Upper lobe of left lung (tissue), 6 donors: Measurements from ENCODE around the gene KLHL34. TPM values are rescaled to one million over a fixed set of nuclear protein-coding genes. Genes with fewer than 3 reads are reported as not detected.

ENCODE experiments used
- ATAC-seq, 2 donors: fragments of 200-7000 bp; cut with Tn5 transposase; one replicate each; pipeline ENCODE4 v1.9.1; 2022; ENCODE audit warnings: mild to moderate bottlenecking in 2 of 2, moderate library complexity in 2 of 2; ENCODE audit not compliant: low FRiP score in 2 of 2
- DNase-seq, 2 donors: peaks; one replicate each; pipeline ENCODE4 v3.0.0-alpha.2; 2019 to 2020
- H3K27ac ChIP-seq, 4 donors: fragments of 200-600 bp; sonication (generic); one replicate each; pipeline ENCODE4 v1.5.1; 2016 to 2019
- H3K27me3 ChIP-seq, 4 donors: fragments of 200-600 bp; sonication (generic); one replicate each; pipeline ENCODE4 v1.5.1; 2017 to 2019
- H3K36me3 ChIP-seq, 4 donors: fragments of 200-600 bp; sonication (generic); one replicate each; pipeline ENCODE4 v1.5.1; 2016 to 2019
- H3K4me1 ChIP-seq, 4 donors: fragments of 200-600 bp; sonication (generic); one replicate each; pipeline ENCODE4 v1.5.1; 2018 to 2019
- H3K4me3 ChIP-seq, 4 donors: fragments of 200-600 bp; sonication (generic); one replicate each; pipeline ENCODE4 v1.5.1; 2017 to 2019; ENCODE audit warnings: mild to moderate bottlenecking in 2 of 4, moderate library complexity in 1 of 4
- H3K9me3 ChIP-seq, 4 donors: fragments of 200-600 bp; sonication (generic); one replicate each; pipeline ENCODE4 v1.5.1; 2018 to 2019
- EP300 ChIP-seq, 4 donors: sonication (generic); formaldehyde crosslinking; IDR thresholded peaks; one replicate each; pipeline ENCODE4 v1.5.1; 2017; ENCODE audit warnings: antibody characterized with exemption in 4 of 4, control low read depth in 2 of 4
- POLR2A ChIP-seq, 4 donors: fragments of 450-650 bp; IDR thresholded peaks; one replicate each; pipeline ENCODE4 v1.5.1; 2016 to 2017; ENCODE audit warnings: antibody characterized with exemption in 4 of 4, mild to moderate bottlenecking in 2 of 4
- POLR2AphosphoS5 ChIP-seq, 2 donors: sonication (generic); formaldehyde crosslinking; IDR thresholded peaks; one replicate each; pipeline ENCODE4 v1.5.1; 2017; ENCODE audit warnings: antibody characterized with exemption in 2 of 2
- WGBS, 2 donors: methylation state at CpG; one replicate each; pipeline ENCODE4 v1.1.5; 2017 to 2018; 5-methylcytosine and 5-hydroxymethylcytosine counted together
- total RNA-seq, 6 donors: library from RNA; depleted of rRNA in 4 of 6; stranded (reverse); fragments of >200 nt in 4 of 6; gene quantifications; one replicate each; pipeline versions ENCODE4 v1.1.0 to v1.2.1, GENCODE V29; 2016 to 2021
- TF ChIP-seq, protein P1 (sequence below), 6 experiments: fragments of 450-650 bp in 4 of 6; fragments of 200-600 bp in 2 of 6; sonication (generic) in 2 of 6; IDR thresholded peaks; one replicate each; pipeline ENCODE4 v1.5.1; 2016 to 2019; ENCODE audit warnings: antibody characterized with exemption in 6 of 6
- donor health status: DM: no; HTN: no; CAD: no; lungs with moderate emphysema.
- donor health status: DM: no; HTN: yes; CAD: no; lungs with severe emphysema.

KLHL34 gene
- total RNA-seq, 6 donors from 2014 or later, result not detected

DNA sequence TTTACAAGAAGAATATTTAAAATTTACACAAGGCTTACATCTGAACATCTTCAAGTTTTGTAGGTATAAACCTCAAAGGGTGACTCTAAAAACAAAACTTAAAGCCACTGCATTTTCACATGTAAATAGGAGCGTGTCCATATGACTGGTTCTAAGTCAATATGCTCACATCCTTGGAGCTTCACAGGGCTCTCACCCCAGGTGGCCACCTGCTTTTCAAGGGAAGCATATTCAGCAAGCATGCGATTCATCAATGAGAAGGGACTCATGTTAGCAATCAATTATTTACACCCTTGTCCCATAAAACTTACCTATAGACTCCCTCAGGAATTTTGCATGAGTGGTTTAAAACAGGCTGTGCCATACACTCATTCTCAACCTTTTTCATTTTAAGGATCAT is 17.8 kb upstream of the KLHL34 start:
- no peak for DNase-seq
- TF ChIP-seq POLR2A (IDR thresholded peaks at IDR 0.05) (no peak), EP300 (IDR thresholded peaks at IDR 0.05) (no peak), POLR2AphosphoS5 (IDR thresholded peaks at IDR 0.05) (no peak)
- TF ChIP-seq, protein P1, sequence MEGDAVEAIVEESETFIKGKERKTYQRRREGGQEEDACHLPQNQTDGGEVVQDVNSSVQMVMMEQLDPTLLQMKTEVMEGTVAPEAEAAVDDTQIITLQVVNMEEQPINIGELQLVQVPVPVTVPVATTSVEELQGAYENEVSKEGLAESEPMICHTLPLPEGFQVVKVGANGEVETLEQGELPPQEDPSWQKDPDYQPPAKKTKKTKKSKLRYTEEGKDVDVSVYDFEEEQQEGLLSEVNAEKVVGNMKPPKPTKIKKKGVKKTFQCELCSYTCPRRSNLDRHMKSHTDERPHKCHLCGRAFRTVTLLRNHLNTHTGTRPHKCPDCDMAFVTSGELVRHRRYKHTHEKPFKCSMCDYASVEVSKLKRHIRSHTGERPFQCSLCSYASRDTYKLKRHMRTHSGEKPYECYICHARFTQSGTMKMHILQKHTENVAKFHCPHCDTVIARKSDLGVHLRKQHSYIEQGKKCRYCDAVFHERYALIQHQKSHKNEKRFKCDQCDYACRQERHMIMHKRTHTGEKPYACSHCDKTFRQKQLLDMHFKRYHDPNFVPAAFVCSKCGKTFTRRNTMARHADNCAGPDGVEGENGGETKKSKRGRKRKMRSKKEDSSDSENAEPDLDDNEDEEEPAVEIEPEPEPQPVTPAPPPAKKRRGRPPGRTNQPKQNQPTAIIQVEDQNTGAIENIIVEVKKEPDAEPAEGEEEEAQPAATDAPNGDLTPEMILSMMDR (IDR thresholded peaks at IDR 0.05), result no peak
- H3K9me3 ChIP-seq, result no peaks in the 10 kb centered on the region
- no peaks in the 10 kb centered on the region for H3K27me3 ChIP-seq
- H3K4me1 ChIP-seq, result no peaks in the 10 kb centered on the region
- 49 to 51% methylated on average over 2 of the region's 2 CpGs for WGBS, 2 donors
- H3K4me3 ChIP-seq, result no peak overlapping the region
- no peak for ATAC-seq
- no peak overlapping the region for H3K27ac ChIP-seq
- no peaks in the 10 kb centered on the region for H3K36me3 ChIP-seq

DNA sequence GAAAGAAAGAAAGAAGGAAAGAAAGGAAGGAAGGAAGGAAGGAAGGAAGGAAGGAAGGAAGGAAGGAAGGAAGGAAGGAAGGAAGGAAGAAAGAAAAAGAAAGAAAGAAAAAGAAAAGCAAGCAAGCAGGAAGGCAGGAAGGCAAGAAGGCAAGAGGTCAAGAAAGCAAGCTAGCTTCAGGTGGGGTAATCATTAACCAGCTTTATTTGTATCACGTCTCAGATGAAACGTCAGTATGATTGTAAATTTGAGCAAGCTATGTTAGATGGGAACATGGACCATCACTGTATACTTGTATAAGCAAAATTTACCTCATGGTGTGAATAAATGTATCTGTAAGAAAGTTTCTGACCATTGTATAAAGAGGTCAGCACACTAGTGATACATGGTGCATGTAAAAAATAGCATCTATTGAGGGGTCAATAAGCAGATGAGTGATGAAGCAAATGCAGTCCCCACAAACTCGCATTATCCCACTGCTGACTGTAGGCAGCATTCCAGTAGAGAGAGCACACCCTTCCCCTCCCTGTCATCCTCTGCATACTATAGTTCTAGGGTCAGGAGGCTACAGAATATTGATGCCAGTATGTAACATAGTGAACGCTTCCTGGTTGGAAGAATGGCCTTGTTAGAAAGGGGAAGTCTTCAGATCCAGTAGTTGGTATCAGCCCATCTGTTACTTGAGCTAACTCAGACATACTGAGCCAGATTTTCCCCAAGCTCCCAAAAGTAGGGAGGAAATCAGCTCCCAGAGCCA is 16.5 kb upstream of the KLHL34 start:
- Histone ChIP-seq H3K4me1 (no peaks in the 10 kb centered on the region), H3K9me3 (no peaks in the 10 kb centered on the region), H3K27ac (no peak overlapping the region), H3K27me3 (no peaks in the 10 kb centered on the region), H3K36me3 (no peaks in the 10 kb centered on the region), H3K4me3 (no peak overlapping the region)
- no peak for ATAC-seq
- TF ChIP-seq EP300 (IDR thresholded peaks at IDR 0.05) (no peak), POLR2A (IDR thresholded peaks at IDR 0.05) (no peak), POLR2AphosphoS5 (IDR thresholded peaks at IDR 0.05) (no peak)
- TF ChIP-seq, protein P1 (IDR thresholded peaks at IDR 0.05), result no peak
- 62 to 81% methylated on average over 4 of the region's 4 CpGs for WGBS, 2 donors
- no peak for DNase-seq

DNA sequence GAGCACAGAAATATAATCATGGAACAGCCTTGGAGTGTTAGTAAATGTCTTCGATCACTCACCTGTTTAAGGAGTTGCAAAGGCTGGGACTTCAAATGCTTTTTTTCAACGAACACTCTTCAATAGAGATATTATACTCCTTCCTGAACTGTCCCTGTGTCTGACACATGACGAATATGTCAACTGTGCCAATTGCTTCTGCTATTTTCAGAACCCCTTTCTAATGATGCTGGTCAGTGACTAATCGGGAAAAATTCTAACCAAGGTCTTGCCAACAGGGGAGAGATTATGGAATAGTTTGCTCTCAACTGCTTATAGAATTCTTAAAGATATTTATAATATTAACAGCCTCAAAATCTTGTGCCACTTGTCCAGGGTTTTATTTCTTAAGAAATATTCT is 8.5 kb upstream of the KLHL34 start:
- TF ChIP-seq POLR2A (IDR thresholded peaks at IDR 0.05) (no peak), EP300 (IDR thresholded peaks at IDR 0.05) (no peak), POLR2AphosphoS5 (IDR thresholded peaks at IDR 0.05) (no peak)
- TF ChIP-seq, protein P1 (IDR thresholded peaks at IDR 0.05), result no peak
- DNase-seq (no peak), ATAC-seq (no peak)
- Histone ChIP-seq H3K27ac (no peak overlapping the region), H3K4me1 (no peaks in the 10 kb centered on the region), H3K27me3 (no peaks in the 10 kb centered on the region), H3K36me3 (no peaks in the 10 kb centered on the region), H3K4me3 (no peak overlapping the region), H3K9me3 (no peaks in the 10 kb centered on the region)
- 67 to 87% methylated on average over 4 of the region's 4 CpGs for WGBS, 2 donors

DNA sequence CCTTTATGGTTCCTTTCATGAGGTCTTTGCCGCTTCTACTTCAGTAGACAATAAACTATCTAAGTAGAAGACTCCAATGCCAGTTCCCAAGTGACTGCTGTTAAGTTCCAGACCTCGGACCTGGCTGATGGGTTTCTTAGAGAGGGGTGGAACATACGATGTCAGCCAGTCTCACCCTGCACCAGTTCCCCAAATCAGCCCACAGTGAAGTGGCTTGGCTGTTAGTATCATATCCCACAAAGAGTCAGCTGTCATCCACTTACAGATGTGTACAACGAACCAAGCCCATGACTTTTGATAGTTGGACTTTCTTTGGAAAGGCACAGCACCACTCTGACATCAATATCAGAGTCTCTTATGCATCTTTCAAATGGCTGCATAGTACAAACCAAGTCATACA is 8.1 kb upstream of the KLHL34 start:
- H3K27me3 ChIP-seq, result no peaks in the 10 kb centered on the region
- no peaks in the 10 kb centered on the region for H3K36me3 ChIP-seq
- no peak for TF ChIP-seq EP300 (IDR thresholded peaks at IDR 0.05)
- TF ChIP-seq POLR2A (IDR thresholded peaks at IDR 0.05), result no peak
- no peak for TF ChIP-seq POLR2AphosphoS5 (IDR thresholded peaks at IDR 0.05)
- TF ChIP-seq, protein P1 (IDR thresholded peaks at IDR 0.05), result no peak
- no peaks in the 10 kb centered on the region for H3K9me3 ChIP-seq
- no peak overlapping the region for H3K27ac ChIP-seq
- ATAC-seq (no peak), DNase-seq (no peak)
- WGBS, 2 donors, result 67% methylated on average over 4 of the region's 4 CpGs; no CpG with 5 or more reads in 1 of the 2 donors
- no peaks in the 10 kb centered on the region for H3K4me1 ChIP-seq
- H3K4me3 ChIP-seq, result no peak overlapping the region

DNA sequence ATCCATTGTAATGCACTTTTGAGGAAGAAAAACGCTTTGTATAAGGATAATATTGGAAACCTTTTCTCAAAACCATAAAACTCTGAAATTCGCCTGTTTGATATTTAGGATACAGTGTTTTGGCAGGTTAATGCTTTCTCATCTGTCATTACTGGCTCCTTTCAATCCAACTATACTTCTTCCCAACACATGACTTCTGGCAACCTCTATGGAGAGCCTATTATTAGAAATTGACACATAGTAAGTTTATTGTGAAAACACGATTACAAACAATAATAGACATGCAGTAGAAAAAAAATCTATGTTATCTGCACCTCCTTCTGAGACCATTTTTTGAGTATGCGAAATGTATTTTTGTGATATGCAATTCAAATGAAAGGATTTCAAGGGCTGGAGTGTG is 4.6 kb upstream of the KLHL34 start:
- Histone ChIP-seq H3K36me3 (no peaks in the 10 kb centered on the region), H3K4me3 (no peak overlapping the region), H3K9me3 (no peaks in the 10 kb centered on the region), H3K27ac (no peak overlapping the region), H3K27me3 (peaks cover 0 to 7% (median 0%) of the 10 kb centered on the region in 4 donors), H3K4me1 (peaks cover 0 to 11% (median 0%) of the 10 kb centered on the region in 4 donors)
- no peak for ATAC-seq
- no peak for TF ChIP-seq EP300 (IDR thresholded peaks at IDR 0.05)
- no peak for TF ChIP-seq POLR2AphosphoS5 (IDR thresholded peaks at IDR 0.05)
- TF ChIP-seq, protein P1 (IDR thresholded peaks at IDR 0.05), result no peak
- no peak for TF ChIP-seq POLR2A (IDR thresholded peaks at IDR 0.05)
- 63 to 74% methylated on average over 4 of the region's 4 CpGs for WGBS, 2 donors
- DNase-seq, result no peak
